Duodenal mucosa (tissue), 2 donors: ENCODE measurements around the gene SEMA3D.

Experiments
- H3K27ac ChIP-seq: one replicate; pipeline ENCODE4 v1.7.0; 2013; ENCODE audit warnings: low read depth, low read length
- H3K27me3 ChIP-seq, 2 donors: one replicate each; pipeline ENCODE4 v1.7.0; 2013; ENCODE audit warnings: low read length in 2 of 2, control low read depth in 1 of 2; ENCODE audit not compliant: insufficient read depth in 2 of 2, control insufficient read depth in 1 of 2
- H3K36me3 ChIP-seq, 2 donors: one replicate each; pipeline ENCODE4 v1.7.0; 2013; ENCODE audit warnings: low read length in 2 of 2, control low read depth in 1 of 2; ENCODE audit not compliant: insufficient read depth in 2 of 2, control insufficient read depth in 1 of 2
- H3K4me1 ChIP-seq, 2 donors: one replicate each; pipeline ENCODE4 v1.7.0; 2013; ENCODE audit warnings: low read length in 2 of 2, control low read depth in 1 of 2; ENCODE audit not compliant: insufficient read depth in 2 of 2, control insufficient read depth in 1 of 2
- H3K4me3 ChIP-seq, 2 donors: one replicate each; pipeline ENCODE4 v1.7.0; 2013; ENCODE audit warnings: low read length in 2 of 2, low read depth in 1 of 2
- H3K9ac ChIP-seq, 2 donors: one replicate each; pipeline ENCODE4 v1.7.0; 2013; ENCODE audit warnings: low read length in 2 of 2, low read depth in 1 of 2
- H3K9me3 ChIP-seq, 2 donors: one replicate each; pipeline ENCODE4 v1.7.0; 2013; ENCODE audit warnings: low read length in 2 of 2, control low read depth in 1 of 2; ENCODE audit not compliant: control insufficient read depth in 1 of 2

Gene SEMA3D

GRCh38 chr7:85133560-85133959 is 53.3 kb downstream of the SEMA3D start:
- Histone ChIP-seq H3K27ac (no peak overlapping the region), H3K4me3 (no peak overlapping the region), H3K9ac (no peak overlapping the region), H3K27me3 (no peaks in the 10 kb centered on the region), H3K4me1 (no peaks in the 10 kb centered on the region), H3K9me3 (no peaks in the 10 kb centered on the region), H3K36me3 (no peaks in the 10 kb centered on the region)

DNA sequence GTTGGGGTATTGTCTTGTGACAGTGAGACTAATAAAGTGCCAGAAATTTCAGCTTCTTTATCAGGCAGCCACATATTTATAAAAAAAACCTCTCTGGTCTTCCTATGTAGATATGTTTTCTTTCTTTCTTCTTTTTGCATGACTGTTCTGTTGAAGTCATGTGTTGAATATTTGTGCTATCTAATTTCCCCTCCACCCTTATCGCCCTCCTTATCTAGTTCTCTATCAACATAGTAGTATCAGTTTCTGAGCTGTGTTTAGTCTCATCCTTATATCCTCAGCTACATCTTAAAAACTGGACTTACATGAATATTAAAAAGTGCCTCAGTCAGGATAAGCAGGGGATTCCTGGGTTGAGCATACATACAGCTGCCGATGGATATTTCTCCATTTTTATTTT is 53.9 kb downstream of the SEMA3D start:
- Histone ChIP-seq H3K27ac (no peak overlapping the region), H3K36me3 (no peaks in the 10 kb centered on the region), H3K9me3 (no peaks in the 10 kb centered on the region), H3K9ac (no peak overlapping the region), H3K4me1 (no peaks in the 10 kb centered on the region), H3K4me3 (no peak overlapping the region), H3K27me3 (no peaks in the 10 kb centered on the region)

DNA sequence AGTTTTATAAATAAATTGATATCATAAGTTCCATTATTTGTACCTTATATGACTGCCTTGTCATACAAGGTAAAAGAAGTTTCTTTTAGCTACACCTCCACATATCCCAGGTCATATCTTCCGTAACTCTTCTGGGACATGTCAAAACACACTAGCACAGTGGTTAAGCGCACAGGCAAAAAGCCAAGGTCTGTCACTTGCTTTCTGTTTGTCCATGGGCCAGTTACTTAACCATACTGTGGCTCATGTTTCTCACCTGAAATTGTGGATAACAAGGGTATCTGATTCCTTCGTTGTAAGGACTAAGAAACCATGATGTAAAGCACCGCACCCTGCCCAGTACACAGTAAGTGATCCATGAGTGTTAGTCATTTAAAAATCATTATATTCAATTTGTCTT is 56.2 kb downstream of the SEMA3D start:
- no peaks in the 10 kb centered on the region for H3K4me1 ChIP-seq
- no peak overlapping the region for H3K27ac ChIP-seq
- H3K9ac ChIP-seq = no peak overlapping the region
- no peaks in the 10 kb centered on the region for H3K27me3 ChIP-seq
- no peaks in the 10 kb centered on the region for H3K36me3 ChIP-seq
- no peaks in the 10 kb centered on the region for H3K9me3 ChIP-seq
- H3K4me3 ChIP-seq = no peak overlapping the region

- Histone ChIP-seq H3K27ac (no peak overlapping the region), H3K27me3 (no peaks in the 10 kb centered on the region), H3K9me3 (no peaks in the 10 kb centered on the region), H3K4me3 (no peak overlapping the region), H3K4me1 (no peaks in the 10 kb centered on the region), H3K9ac (no peak overlapping the region), H3K36me3 (no peaks in the 10 kb centered on the region)
These were observed 60.5 kb downstream of the SEMA3D start for GRCh38 chr7:85126383-85126782.

GRCh38 chr7:85125651-85126131 is 61.2 kb downstream of the SEMA3D start:
- no peak overlapping the region for H3K4me3 ChIP-seq
- no peaks in the 10 kb centered on the region for H3K27me3 ChIP-seq
- no peak overlapping the region for H3K9ac ChIP-seq
- no peaks in the 10 kb centered on the region for H3K4me1 ChIP-seq
- H3K27ac ChIP-seq = no peak overlapping the region
- H3K36me3 ChIP-seq = no peaks in the 10 kb centered on the region
- H3K9me3 ChIP-seq = no peaks in the 10 kb centered on the region

- H3K9ac ChIP-seq = no peak overlapping the region
- no peak overlapping the region for H3K4me3 ChIP-seq
- no peaks in the 10 kb centered on the region for H3K4me1 ChIP-seq
- H3K27ac ChIP-seq = no peak overlapping the region
- H3K36me3 ChIP-seq = no peaks in the 10 kb centered on the region
- no peaks in the 10 kb centered on the region for H3K27me3 ChIP-seq
- H3K9me3 ChIP-seq = no peaks in the 10 kb centered on the region
These were observed 61.7 kb downstream of the SEMA3D start for GRCh38 chr7:85125176-85125575.

GRCh38 chr7:85119934-85120333 is 66.9 kb downstream of the SEMA3D start:
- Histone ChIP-seq H3K36me3 (no peaks in the 10 kb centered on the region), H3K4me1 (no peaks in the 10 kb centered on the region), H3K4me3 (no peak overlapping the region), H3K27ac (no peak overlapping the region), H3K27me3 (no peaks in the 10 kb centered on the region), H3K9ac (no peak overlapping the region), H3K9me3 (no peaks in the 10 kb centered on the region)

DNA sequence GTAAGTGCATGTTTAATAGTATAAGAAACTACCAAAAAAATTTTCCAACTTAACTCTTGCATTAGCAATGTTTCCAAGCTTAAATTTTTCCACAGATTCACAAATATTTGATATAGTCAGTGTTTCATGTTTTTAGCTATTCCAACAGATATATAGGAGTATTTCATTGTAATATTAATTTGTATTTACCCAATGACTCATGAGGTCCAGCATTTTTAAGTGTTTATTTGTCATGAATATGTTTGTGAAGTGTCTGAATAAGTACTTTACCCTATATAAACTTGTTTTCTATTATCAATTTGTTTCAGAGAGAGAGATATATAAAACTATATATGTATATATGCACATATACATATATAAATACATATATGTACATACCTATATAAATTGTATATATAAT is 71.0 kb downstream of the SEMA3D start:
- Histone ChIP-seq H3K27me3 (no peaks in the 10 kb centered on the region), H3K4me3 (no peak overlapping the region), H3K9me3 (no peaks in the 10 kb centered on the region), H3K27ac (no peak overlapping the region), H3K4me1 (no peaks in the 10 kb centered on the region), H3K36me3 (no peaks in the 10 kb centered on the region), H3K9ac (no peak overlapping the region)

GRCh38 chr7:85115006-85115405 is 71.8 kb downstream of the SEMA3D start:
- Histone ChIP-seq H3K9me3 (no peaks in the 10 kb centered on the region), H3K4me1 (no peaks in the 10 kb centered on the region), H3K9ac (no peak overlapping the region), H3K4me3 (no peak overlapping the region), H3K36me3 (no peaks in the 10 kb centered on the region), H3K27me3 (no peaks in the 10 kb centered on the region), H3K27ac (no peak overlapping the region)

- Histone ChIP-seq H3K4me3 (no peak overlapping the region), H3K9me3 (no peaks in the 10 kb centered on the region), H3K9ac (no peak overlapping the region), H3K27ac (no peak overlapping the region), H3K27me3 (no peaks in the 10 kb centered on the region), H3K36me3 (no peaks in the 10 kb centered on the region), H3K4me1 (no peaks in the 10 kb centered on the region)
These were observed 72.5 kb downstream of the SEMA3D start for GRCh38 chr7:85114342-85114741.

GRCh38 chr7:85111761-85112160 is 75.1 kb downstream of the SEMA3D start:
- H3K9me3 ChIP-seq = no peaks in the 10 kb centered on the region
- H3K4me1 ChIP-seq = no peaks in the 10 kb centered on the region
- H3K36me3 ChIP-seq = no peaks in the 10 kb centered on the region
- H3K27me3 ChIP-seq = no peaks in the 10 kb centered on the region
- H3K4me3 ChIP-seq = no peak overlapping the region
- H3K27ac ChIP-seq = no peak overlapping the region
- H3K9ac ChIP-seq = no peak overlapping the region
